Stimulated activated CD8-positive, alpha-beta memory T cell treated with anti-CD3 and anti-CD28 coated beads, Interleukin-15, amount 100 ng/mL, for 4 hours (primary cell): Measurements from ENCODE around the gene GNA15.
"Not testable (repeated sequence)": the region's sequence is repeated elsewhere in the genome, so short reads cannot be mapped to it uniquely, and the experiment has no call there.

ENCODE experiments used
- DNase-seq, 2 donors: peaks; one replicate each; pipeline ENCODE4 v3.0.0-alpha.2; 2020; ENCODE audit warnings: low read depth in 2 of 2

GNA15 gene

GRCh38 chr19:3135961-3136683 lies at the start of gene GNA15:
TSS of gene GNA15 (plus strand) at chr19:3136033. CDS start at chr19:3136451, 418 bp downstream.
- no peak for DNase-seq

- no peak for DNase-seq
Observed at GRCh38 chr19:3087769-3088168, 48.1 kb upstream of the GNA15 start.

GRCh38 chr19:3089299-3089855 lies 46.5 kb upstream of the GNA15 start:
- DNase-seq = not testable (repeated sequence)

DNA sequence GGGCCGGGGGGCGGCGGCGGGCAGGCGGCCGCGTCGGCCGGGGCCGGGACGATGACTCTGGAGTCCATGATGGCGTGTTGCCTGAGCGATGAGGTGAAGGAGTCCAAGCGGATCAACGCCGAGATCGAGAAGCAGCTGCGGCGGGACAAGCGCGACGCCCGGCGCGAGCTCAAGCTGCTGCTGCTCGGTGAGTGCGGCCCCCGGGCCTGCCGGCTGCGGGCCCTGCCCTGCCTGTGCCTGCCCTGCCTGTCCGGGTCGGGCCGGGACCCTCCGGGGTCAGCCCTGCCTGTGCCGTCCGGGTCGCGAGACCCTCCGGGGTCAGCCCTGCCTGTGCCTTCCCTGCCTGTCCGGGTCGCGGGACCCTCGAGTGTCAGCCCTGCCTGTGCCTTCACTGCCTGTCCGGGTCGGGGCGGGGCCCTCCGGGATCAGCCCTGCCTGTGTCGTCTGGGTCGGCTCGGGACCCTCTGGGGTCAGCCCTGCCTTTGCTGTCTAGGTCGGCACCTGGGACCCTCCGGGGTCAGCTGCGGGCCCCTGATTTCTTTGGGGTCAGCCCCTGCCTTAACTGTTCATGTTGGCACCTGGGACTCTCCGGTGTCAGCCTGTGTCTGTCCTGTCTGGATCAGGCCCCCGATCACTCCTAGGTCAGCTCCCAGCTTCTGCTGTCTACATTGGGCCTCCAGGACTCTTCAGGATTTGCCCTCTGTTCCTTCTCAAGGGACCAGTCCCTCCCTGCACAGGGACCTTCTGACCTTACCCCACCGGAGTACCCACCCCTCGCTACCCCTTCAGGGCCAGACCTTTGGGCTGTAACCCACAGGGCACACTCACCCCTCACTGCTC lies 41.0 kb upstream of the GNA15 start:
- no peak for DNase-seq

GRCh38 chr19:3095441-3096191 lies 40.2 kb upstream of the GNA15 start:
- peak; percentile 37 to 39 for DNase-seq

DNA sequence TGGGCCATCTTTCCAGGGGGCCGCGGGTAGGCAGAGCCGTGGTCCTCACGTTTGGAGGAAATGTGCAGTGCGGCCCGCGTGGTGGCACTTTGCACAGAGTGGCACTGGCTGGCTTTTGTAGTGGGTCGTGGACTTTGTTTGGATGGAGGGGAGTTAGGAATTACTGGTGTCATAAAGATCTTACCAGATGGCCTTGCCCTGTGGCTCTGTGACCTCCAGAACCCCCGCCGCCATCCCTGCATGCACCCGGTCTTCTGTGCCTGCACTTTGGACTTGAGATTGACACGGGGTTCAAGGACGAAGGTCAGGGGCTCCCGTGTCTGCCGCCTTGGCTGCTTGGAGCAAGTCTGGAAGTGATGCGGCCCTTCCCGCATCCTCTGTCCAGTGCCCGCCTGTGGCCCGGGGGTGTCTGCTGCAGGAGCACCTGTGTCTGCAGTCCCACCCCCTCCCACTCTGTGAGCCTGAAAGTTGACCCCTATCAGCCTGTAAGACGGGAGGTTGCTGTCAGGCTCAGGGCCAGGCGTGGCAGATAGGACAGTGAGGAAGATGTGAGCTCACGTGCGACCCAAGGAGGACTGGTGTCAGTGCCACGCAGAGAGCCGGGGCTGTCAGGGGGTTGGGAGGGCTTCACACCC lies 39.4 kb upstream of the GNA15 start:
- no peak for DNase-seq

DNA sequence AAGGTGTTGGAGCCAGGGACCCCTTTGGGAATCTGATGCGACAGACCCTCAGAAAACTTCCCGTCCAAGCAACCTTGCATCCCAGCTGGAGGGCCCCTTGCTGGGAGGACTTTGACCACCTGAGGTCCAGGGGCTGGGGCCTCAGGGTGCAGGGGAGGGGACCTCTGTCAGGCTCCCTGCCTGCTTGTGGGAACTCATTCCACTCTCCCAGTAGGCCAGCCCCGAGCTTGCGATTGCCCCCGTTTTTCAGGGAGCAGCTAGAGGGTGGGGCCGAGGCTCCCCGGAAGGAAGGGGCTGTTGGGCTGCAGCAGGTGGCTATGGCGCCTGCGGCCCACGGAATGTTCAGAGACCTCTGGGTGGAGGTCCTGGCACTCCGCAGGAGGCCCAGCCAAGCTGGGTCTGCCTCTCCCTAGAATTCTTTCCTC lies 38.9 kb upstream of the GNA15 start:
- no peak for DNase-seq

DNA sequence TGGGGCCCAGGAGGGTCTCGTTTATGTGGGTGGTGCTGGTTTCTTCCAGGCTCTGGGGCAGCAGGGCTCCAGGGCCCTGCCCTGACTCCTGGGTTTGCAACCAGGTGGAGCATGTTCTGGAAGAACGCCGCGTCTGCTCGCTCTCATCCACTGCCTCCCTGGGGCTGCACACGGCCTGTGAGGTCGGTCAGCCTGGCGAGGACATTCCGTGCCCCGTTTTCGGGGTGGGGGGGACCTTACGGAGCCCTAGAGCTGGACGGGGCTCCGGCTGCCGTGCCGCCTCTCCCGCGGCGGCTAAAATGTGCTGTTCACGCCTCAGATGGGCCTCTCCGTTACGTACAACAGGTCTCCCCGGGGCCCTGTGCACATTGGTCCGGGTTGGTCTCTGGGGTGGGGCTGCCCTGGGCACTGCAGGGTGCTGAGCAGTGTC lies 38.4 kb upstream of the GNA15 start:
- DNase-seq = no peak

DNA sequence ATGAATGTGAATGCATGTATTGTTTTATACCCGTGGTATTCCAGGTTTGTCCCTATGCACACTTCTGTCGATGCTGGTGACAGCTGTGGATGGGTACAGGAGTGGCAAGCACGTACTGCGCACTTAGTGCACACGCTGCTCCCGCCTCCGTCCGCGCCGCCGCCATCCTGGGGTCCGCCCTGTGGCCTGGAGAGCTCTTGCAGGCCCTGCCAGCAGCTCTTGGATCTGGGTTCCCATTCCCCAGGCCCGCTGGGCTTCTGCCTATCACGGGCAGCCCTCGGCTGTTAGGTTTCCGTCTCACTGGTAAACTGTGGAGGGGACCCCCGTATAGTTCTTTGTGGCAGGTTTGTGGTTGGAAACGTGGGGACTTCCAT lies 37.7 kb upstream of the GNA15 start:
- no peak for DNase-seq

- no peak for DNase-seq
Observed at GRCh38 chr19:3098515-3099346, 37.1 kb upstream of the GNA15 start.

GRCh38 chr19:3099347-3100145 lies 36.3 kb upstream of the GNA15 start:
- DNase-seq = no peak

DNA sequence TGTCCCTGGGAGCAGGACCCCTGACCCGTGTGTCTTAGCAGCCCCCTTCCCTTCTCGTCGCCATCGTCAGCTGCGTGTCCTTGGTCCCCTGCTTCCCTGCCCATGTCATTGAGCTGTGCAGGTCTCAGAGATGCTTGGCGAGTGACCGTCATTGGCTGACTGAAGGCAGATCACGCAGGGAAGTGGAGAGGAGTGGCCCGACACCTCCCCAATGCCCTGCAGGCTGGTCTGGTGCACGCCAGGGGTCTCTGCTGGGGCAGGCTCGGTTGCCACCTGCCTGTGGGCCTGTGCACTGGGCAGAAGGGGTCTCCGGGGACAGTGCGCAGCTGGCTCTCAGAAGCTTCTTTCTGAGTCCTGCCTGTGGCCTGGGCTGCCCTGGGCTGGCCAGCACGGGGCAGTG lies 35.5 kb upstream of the GNA15 start:
- DNase-seq = no peak

DNA sequence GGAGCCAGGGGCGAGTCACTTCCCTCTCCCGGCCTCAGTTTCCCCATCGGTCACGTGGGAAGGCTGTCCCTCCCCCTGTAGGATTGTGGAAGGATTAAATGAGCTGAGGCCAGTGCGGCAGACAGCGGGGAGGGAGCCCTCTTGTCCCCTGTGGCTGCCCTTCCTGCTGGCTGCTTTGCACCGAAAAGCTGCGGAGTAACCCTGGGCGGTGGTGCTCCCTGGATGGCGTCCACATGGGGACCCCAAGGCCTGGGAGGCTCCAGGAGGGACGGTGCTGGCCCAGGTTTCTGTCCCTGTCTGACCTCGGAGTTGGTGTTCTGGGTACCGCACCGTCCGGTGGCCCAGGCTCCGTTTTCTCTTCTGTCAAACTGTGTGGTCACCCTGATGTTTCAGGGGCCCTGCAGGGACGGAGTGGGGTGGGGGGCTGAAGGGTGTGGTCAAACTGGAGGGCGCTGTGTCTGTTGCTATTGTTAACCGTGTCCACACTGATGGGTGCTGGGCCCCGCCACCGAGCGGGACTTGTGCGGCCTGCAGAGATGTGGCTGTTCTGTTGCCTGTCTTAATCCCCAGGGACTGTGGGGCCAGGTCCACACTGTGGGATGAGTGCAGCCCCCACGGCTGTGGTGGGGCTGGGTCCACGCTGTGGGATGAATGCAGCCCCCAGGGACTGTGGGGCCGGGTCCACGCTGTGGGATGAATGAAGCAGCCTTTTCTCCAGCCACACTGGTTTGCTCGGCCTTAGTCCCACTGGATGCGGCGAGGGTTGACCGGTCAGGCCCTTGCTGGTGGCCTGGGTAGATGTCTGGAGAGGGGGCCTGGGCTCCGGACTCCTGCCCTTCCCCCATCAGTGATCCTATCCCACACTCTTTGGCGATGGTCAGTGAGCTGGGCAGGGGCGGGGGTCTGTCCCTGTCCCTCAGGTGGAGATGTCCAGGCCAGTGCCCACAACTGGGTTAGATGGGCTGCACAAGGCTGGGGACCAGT lies 34.8 kb upstream of the GNA15 start:
- DNase-seq = no peak

DNA sequence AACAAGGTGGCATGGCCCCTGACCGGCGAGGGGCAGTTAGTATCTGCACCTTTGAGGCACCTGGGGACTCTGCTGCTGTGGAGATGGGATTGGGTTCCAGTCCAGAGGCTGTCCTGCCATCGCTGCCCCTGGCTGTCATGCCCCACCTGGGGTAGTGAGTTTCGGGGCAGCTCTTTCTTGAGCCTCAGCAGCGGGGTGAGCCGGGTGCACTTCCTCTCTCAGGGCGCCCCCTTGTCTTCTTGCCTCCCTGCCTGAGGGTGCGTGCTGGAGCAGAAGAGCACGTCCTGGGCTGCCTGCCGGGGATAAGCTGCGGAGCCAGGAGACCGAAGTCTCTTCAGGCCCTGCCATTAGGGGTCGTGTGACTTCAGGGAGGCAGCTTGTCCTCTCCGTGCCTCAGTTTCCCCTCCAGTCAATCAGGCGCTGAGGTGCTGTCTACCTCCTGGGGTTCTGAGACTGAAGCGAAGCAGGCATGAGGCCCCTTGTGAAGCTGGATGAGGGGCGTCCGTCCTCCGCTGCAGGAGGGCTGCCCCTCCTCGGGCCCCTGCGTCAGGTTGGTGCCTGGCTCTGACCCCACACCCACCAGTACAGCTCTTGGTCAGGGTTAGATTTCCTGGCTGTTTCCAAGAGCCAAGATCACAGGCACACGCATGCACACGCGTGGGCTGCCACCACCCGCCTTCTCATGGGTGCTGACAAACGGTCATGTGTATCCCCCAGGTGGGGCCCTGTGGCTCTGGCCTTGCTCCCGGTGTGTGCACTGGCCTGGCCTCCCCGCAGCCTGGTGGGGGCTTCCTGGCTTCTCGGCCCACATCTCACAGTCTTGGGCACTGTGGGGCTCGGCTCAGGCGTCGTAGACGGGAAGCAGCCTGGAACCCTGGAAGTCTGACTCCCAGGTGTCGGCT lies 33.3 kb upstream of the GNA15 start:
- DNase-seq = no peak

DNA sequence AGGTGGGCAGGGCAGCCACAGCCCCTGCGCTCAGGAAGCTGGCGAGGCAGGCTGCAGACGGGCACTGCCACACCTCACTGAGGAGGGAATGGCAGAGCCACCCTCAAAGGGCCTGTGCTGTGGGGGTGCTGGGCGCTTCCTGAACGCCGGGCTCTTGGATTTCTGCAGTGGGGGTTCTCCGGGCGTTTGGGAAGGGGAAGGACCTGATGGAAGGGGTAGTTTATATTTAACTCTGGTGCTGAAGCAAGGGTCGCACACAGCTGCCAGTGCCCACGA lies 31.2 kb upstream of the GNA15 start:
- DNase-seq = no peak

GRCh38 chr19:3105641-3106508 lies 30.0 kb upstream of the GNA15 start:
- no peak for DNase-seq
